C4-2B (cell line): ENCODE measurements around the gene CRADD.

Source experiments
- CTCF ChIP-seq: fragments of 450-650 bp; conservative IDR thresholded peaks from 2 replicates; pipeline ENCODE4 v1.5.1; 2017; ENCODE audit warnings: mild to moderate bottlenecking
- ZFX ChIP-seq: fragments of 450-650 bp; IDR thresholded peaks from 2 replicates; pipeline ENCODE4 v1.6.1; 2017

DNA sequence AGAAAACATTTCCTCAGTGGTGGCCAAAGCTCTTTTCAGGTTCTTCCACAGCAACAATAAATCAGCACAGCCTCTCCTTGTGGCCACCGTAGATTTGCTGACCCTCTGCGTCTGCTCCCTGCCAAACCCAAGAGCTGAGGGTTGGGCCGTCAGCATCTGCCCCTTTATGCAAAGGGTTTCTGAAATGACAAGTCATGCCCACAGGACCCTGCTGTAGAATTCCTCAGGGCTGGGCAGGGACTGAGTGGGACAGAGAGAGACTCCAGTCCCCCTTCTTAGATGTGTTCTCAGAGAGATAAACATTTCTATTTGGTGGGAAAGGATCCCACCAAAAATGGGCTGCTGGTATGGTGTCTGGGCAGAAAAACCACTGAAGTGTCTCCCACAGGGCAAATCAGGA is 238.2 kb downstream of the CRADD start:
- TF ChIP-seq CTCF (no peak), ZFX (no peak)
